HEK293 (cell line): ENCODE measurements around the gene ZNF771.

Experiments
- CTCF ChIA-PET: fragments of 350-600 bp; formaldehyde crosslinking; extraction: SDS; loops from one replicate; lab custom pipeline; 2021; ENCODE audit warnings: antibody characterized with exemption; lab: Yijun Ruan, JAX
- POLR2A ChIA-PET: fragments of 300-600 bp; formaldehyde crosslinking; extraction: SDS; loops from one replicate; lab custom pipeline; 2020; ENCODE audit warnings: antibody characterized with exemption, inconsistent platforms; lab: Yijun Ruan, JAX
- H3K27ac ChIP-seq: fragments of 200-500 bp; sonication (Bioruptor generic); 2 replicates; pipeline ENCODE4 v1.5.1; 2014; ENCODE audit warnings: low read depth, low read length, control low read depth, inconsistent platforms; ENCODE audit errors: extremely low read depth
- H3K36me3 ChIP-seq, 2 experiments: fragments of 200-500 bp in 1 of 2; sonication (Bioruptor generic) in 1 of 2; 1 replicate in 1 of 2; 2 replicates in 1 of 2; pipeline ENCODE4 v1.5.1; 2014 to 2017; ENCODE audit warnings: inconsistent platforms in 2 of 2, low read length in 2 of 2; ENCODE audit not compliant: control insufficient read depth in 2 of 2, insufficient read depth in 1 of 2
- H3K4me1 ChIP-seq: fragments of 200-500 bp; sonication (Bioruptor generic); 2 replicates; pipeline ENCODE4 v1.5.1; 2014; ENCODE audit warnings: mild to moderate bottlenecking, low read length, inconsistent platforms; ENCODE audit not compliant: control insufficient read depth, insufficient read depth
- H3K4me3 ChIP-seq: 2 replicates; pipeline ENCODE4 v1.5.1; 2011; ENCODE audit warnings: low read depth, mild to moderate bottlenecking, control low read depth, low read length, moderate library complexity
- H3K9me3 ChIP-seq: fragments of 200-500 bp; sonication (Bioruptor generic); 2 replicates; pipeline ENCODE4 v1.5.1; 2014; ENCODE audit warnings: low read depth, low read length, inconsistent platforms; ENCODE audit not compliant: control insufficient read depth, insufficient read depth
- EGR2 ChIP-seq: fragments of 450-650 bp; formaldehyde crosslinking; IDR thresholded peaks from 2 replicates; pipeline ENCODE4 v1.5.1; 2016; ENCODE audit warnings: low read depth, missing biosample characterization, missing genetic modification characterization
- GLI2 ChIP-seq: fragments of 450-650 bp; formaldehyde crosslinking; IDR thresholded peaks from 2 replicates; pipeline ENCODE4; 2017; ENCODE audit warnings: missing biosample characterization, missing genetic modification characterization, low read depth, borderline replicate concordance
- IKZF3 ChIP-seq: fragments of 450-650 bp; IDR thresholded peaks from 2 replicates; pipeline ENCODE4 v1.5.0; 2018; ENCODE audit warnings: missing biosample characterization, mild to moderate bottlenecking, missing genetic modification characterization, moderate library complexity
- SCRT2 ChIP-seq: fragments of 450-650 bp; formaldehyde crosslinking; IDR thresholded peaks from 2 replicates; pipeline ENCODE4 v1.5.1; 2016; ENCODE audit warnings: missing biosample characterization, missing genetic modification characterization
- SP2 ChIP-seq: fragments of 450-650 bp; formaldehyde crosslinking; IDR thresholded peaks from 2 replicates; pipeline ENCODE4 v1.5.1; 2016; ENCODE audit warnings: missing biosample characterization, missing genetic modification characterization
- SP7 ChIP-seq: fragments of 450-650 bp; formaldehyde crosslinking; IDR thresholded peaks from 2 replicates; pipeline ENCODE4 v1.5.1; 2016; ENCODE audit warnings: missing biosample characterization, missing genetic modification characterization
- TCF7L2 ChIP-seq: IDR thresholded peaks from 2 replicates; pipeline ENCODE4 v1.6.1; 2011; ENCODE audit warnings: low read depth, mild to moderate bottlenecking, inconsistent platforms, low read length, moderate library complexity, borderline replicate concordance
- YY1 ChIP-seq: fragments of 450-650 bp; formaldehyde crosslinking; IDR thresholded peaks from 2 replicates; pipeline ENCODE4 v1.5.1; 2018; ENCODE audit warnings: missing biosample characterization, missing genetic modification characterization
- ZBTB20 ChIP-seq: fragments of 450-650 bp; formaldehyde crosslinking; IDR thresholded peaks from 2 replicates; pipeline ENCODE4 v1.5.1; 2016; ENCODE audit warnings: missing biosample characterization, missing genetic modification characterization
- ZBTB48 ChIP-seq: fragments of 450-650 bp; formaldehyde crosslinking; IDR thresholded peaks from 2 replicates; pipeline ENCODE4 v1.5.1; 2016; ENCODE audit warnings: missing biosample characterization, missing genetic modification characterization
- ZEB2 ChIP-seq: fragments of 450-650 bp; formaldehyde crosslinking; IDR thresholded peaks from 2 replicates; pipeline ENCODE4 v1.5.1; 2016; ENCODE audit warnings: missing biosample characterization, missing genetic modification characterization
- ZFP37 ChIP-seq: fragments of 450-650 bp; formaldehyde crosslinking; IDR thresholded peaks from 2 replicates; pipeline ENCODE4 v1.5.1; 2016; ENCODE audit warnings: missing biosample characterization, missing genetic modification characterization
- ZNF114 ChIP-seq: fragments of 450-650 bp; formaldehyde crosslinking; IDR thresholded peaks from 2 replicates; pipeline ENCODE4 v1.5.0; 2017; ENCODE audit warnings: missing biosample characterization, missing genetic modification characterization
- ZNF2 ChIP-seq: fragments of 450-650 bp; formaldehyde crosslinking; IDR thresholded peaks from 2 replicates; pipeline ENCODE4 v1.5.1; 2016; ENCODE audit warnings: missing biosample characterization, missing genetic modification characterization
- ZNF23 ChIP-seq: fragments of 450-650 bp; formaldehyde crosslinking; IDR thresholded peaks from 2 replicates; pipeline ENCODE4 v1.5.1; 2016; ENCODE audit warnings: missing biosample characterization, missing genetic modification characterization, borderline replicate concordance
- ZNF248 ChIP-seq: fragments of 450-650 bp; formaldehyde crosslinking; IDR thresholded peaks from 2 replicates; pipeline ENCODE4 v1.5.1; 2017; ENCODE audit warnings: missing biosample characterization, missing genetic modification characterization
- ZNF341 ChIP-seq: fragments of 450-650 bp; formaldehyde crosslinking; IDR thresholded peaks from 2 replicates; pipeline ENCODE4; 2016; ENCODE audit warnings: low read depth, missing biosample characterization, missing genetic modification characterization
- ZNF600 ChIP-seq: fragments of 450-650 bp; formaldehyde crosslinking; IDR thresholded peaks from 2 replicates; pipeline ENCODE4 v1.5.1; 2016; ENCODE audit warnings: missing biosample characterization, missing genetic modification characterization
- ZNF629 ChIP-seq: fragments of 450-650 bp; formaldehyde crosslinking; IDR thresholded peaks from 2 replicates; pipeline ENCODE4 v1.5.1; 2017; ENCODE audit warnings: missing biosample characterization, missing genetic modification characterization
- ZNF654 ChIP-seq: fragments of 450-650 bp; formaldehyde crosslinking; IDR thresholded peaks from 2 replicates; pipeline ENCODE4 v1.5.1; 2016; ENCODE audit warnings: low read depth, missing biosample characterization, missing genetic modification characterization
- ZNF664 ChIP-seq: fragments of 450-650 bp; formaldehyde crosslinking; IDR thresholded peaks from 2 replicates; pipeline ENCODE4 v1.5.1; 2016; ENCODE audit warnings: missing biosample characterization, missing genetic modification characterization
- ZNF791 ChIP-seq: fragments of 450-650 bp; formaldehyde crosslinking; IDR thresholded peaks from 2 replicates; pipeline ENCODE4 v1.5.1; 2016; ENCODE audit warnings: missing biosample characterization, missing genetic modification characterization
- TF ChIP-seq, protein P1 (sequence below): sonication (generic); formaldehyde crosslinking; IDR thresholded peaks from 2 replicates; pipeline ENCODE4 v1.8.1; 2022; ENCODE audit warnings: mild to moderate bottlenecking, moderate library complexity, missing genetic modification reagents
- TF ChIP-seq, protein P2 (sequence below): fragments of 450-650 bp; formaldehyde crosslinking; IDR thresholded peaks from 2 replicates; pipeline ENCODE4 v1.5.1; 2016; ENCODE audit warnings: missing biosample characterization, missing genetic modification characterization, borderline replicate concordance
- TF ChIP-seq, protein P3 (sequence below): fragments of 450-650 bp; formaldehyde crosslinking; IDR thresholded peaks from 2 replicates; pipeline ENCODE4 v1.5.1; 2016; ENCODE audit warnings: missing biosample characterization, missing genetic modification characterization
- TF ChIP-seq, protein P4 (sequence below): fragments of 450-650 bp; formaldehyde crosslinking; IDR thresholded peaks from 2 replicates; pipeline ENCODE4 v1.5.1; 2016; ENCODE audit warnings: missing biosample characterization, missing genetic modification characterization

Gene ZNF771

DNA sequence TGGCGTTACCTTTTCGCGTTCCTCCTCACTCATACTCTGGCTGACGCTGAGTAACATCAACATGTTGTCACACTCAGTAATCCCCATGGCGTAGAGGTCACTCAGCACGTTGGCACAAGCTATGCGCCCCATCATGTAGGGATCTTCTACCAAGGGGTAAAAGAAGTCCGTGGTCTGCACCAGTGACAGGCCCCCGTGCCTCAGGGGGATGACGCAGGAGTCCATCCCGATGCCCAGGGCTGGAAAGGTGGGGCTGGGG lies 37.7 kb downstream of the ZNF771 start:
- Histone ChIP-seq H3K36me3 (peaks cover 0 to 22% of the 10 kb centered on the region in 2 experiments; a peak in 2 of 3 replicates), H3K4me1 (peaks cover 3% of the 10 kb centered on the region; the same call in 1 of the 2 replicates), H3K27ac (peak overlapping the region; percentile 70)
- POLR2A ChIA-PET, result interaction anchor here (0.6 to 2.0 kb wide), 9 partner anchors 15 to 165 kb away, joined by 3 to 14 read pairs (median 4); partner anchors contain the start of genes DCTPP1, ZNF689 and ZNF747
- TF ChIP-seq SCRT2 (tag by site-specific recombination), result peak; percentile 43; the same call in 1 of the 2 replicates
- peak; percentile 36; the same call in 1 of the 2 replicates for TF ChIP-seq ZNF629 (tag by site-specific recombination)
- TF ChIP-seq ZBTB48, result peak; percentile 53; the same call in 1 of the 2 replicates
- no peak for TF ChIP-seq ZFP37 (tag by site-specific recombination)
- TF ChIP-seq SP7 (tag by site-specific recombination), result no peak; the same call in 1 of the 2 replicates
- peak; percentile 69 for TF ChIP-seq ZNF600 (tag by site-specific recombination)
- TF ChIP-seq, all 188 proteins: peak for 4
- CTCF ChIA-PET, result interaction anchor here (0.6 to 2.7 kb wide), 4 partner anchors 9 to 171 kb away, joined by 3 to 7 read pairs (median 5); partner anchors contain the start of gene DCTPP1
- H3K4me3 ChIP-seq, result peak overlapping the region; percentile 79
- no peaks in the 10 kb centered on the region for H3K9me3 ChIP-seq

DNA sequence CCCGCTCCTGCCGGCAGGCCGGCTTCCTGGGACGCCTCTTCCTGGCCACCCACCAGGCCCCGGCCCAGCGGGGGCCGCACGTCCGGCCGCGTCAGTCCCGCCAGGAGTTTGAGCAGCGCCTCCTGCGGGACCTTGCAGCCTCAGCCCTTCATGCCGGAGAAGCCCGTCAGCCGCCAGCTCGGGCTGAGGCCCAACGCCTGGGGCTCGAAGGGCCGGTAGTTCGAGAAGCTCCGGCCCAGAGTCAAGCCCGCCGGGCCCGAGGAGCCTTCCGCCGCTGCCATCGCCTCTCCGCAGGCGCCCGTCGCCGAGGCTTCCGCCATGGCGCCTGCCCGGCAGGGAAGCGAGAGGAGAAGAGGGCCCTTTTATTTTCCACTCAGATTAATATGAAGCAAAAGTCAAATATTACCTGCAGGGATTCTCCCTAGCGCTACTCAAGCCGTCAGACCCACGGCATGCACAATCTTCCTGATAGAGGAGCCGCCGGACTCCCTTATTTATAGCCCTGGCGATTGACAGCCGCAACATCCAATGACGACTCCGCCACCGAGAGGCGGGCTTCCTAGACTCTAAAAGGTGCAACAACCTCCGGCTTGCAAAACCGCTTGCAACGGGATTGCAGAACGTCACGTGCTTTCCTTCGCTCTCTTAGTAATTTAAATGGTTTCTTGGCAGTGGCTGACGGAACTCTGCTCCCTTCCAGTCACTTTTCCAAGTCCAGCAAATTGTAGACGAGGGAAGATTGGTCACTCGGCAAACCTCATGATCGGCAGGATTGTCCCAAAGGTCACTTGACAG lies 38.2 kb downstream of the ZNF771 start, which contains the start of gene SEPHS2:
Gene SEPHS2 (minus strand): TSS at position 467 of the 795 bp plus-strand sequence. CDS start 147 bp downstream, at position 320.
- no peaks in the 10 kb centered on the region for H3K9me3 ChIP-seq
- POLR2A ChIA-PET, result interaction anchor here (0.6 to 2.0 kb wide), 10 partner anchors 15 to 165 kb away, joined by 3 to 14 read pairs (median 4); partner anchors contain the start of genes DCTPP1, ZNF689 and ZNF747
- peak within 1 kb of the TSS; percentile 70 for H3K27ac ChIP-seq
- CTCF ChIA-PET, result interaction anchor here (0.6 to 2.7 kb wide), 7 partner anchors 8 to 248 kb away, joined by 3 to 6 read pairs (median 3); no protein-coding TSS in a partner anchor
- H3K4me1 ChIP-seq, result peaks cover 3% of the 10 kb centered on the region; the same call in 1 of the 2 replicates
- peak within 1 kb of the TSS; percentile 79 for H3K4me3 ChIP-seq
- H3K36me3 ChIP-seq, result peaks cover 0 to 22% of the 10 kb centered on the region in 2 experiments; a peak in 2 of 3 replicates
- peak; percentile 81 for TF ChIP-seq EGR2
- peak; percentile 58 for TF ChIP-seq ZBTB20 (tag by site-specific recombination)
- TF ChIP-seq ZNF2 (tag by site-specific recombination), result peak; percentile 17; the same call in 1 of the 2 replicates
- TF ChIP-seq, protein P1, sequence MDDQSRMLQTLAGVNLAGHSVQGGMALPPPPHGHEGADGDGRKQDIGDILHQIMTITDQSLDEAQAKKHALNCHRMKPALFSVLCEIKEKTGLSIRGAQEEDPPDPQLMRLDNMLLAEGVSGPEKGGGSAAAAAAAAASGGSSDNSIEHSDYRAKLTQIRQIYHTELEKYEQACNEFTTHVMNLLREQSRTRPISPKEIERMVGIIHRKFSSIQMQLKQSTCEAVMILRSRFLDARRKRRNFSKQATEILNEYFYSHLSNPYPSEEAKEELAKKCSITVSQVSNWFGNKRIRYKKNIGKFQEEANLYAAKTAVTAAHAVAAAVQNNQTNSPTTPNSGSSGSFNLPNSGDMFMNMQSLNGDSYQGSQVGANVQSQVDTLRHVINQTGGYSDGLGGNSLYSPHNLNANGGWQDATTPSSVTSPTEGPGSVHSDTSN (CRISPR knock-in tag), result 0 out of 2 replicates have a peak, but pooled peaks have one; percentile 71
- TF ChIP-seq, protein P2, sequence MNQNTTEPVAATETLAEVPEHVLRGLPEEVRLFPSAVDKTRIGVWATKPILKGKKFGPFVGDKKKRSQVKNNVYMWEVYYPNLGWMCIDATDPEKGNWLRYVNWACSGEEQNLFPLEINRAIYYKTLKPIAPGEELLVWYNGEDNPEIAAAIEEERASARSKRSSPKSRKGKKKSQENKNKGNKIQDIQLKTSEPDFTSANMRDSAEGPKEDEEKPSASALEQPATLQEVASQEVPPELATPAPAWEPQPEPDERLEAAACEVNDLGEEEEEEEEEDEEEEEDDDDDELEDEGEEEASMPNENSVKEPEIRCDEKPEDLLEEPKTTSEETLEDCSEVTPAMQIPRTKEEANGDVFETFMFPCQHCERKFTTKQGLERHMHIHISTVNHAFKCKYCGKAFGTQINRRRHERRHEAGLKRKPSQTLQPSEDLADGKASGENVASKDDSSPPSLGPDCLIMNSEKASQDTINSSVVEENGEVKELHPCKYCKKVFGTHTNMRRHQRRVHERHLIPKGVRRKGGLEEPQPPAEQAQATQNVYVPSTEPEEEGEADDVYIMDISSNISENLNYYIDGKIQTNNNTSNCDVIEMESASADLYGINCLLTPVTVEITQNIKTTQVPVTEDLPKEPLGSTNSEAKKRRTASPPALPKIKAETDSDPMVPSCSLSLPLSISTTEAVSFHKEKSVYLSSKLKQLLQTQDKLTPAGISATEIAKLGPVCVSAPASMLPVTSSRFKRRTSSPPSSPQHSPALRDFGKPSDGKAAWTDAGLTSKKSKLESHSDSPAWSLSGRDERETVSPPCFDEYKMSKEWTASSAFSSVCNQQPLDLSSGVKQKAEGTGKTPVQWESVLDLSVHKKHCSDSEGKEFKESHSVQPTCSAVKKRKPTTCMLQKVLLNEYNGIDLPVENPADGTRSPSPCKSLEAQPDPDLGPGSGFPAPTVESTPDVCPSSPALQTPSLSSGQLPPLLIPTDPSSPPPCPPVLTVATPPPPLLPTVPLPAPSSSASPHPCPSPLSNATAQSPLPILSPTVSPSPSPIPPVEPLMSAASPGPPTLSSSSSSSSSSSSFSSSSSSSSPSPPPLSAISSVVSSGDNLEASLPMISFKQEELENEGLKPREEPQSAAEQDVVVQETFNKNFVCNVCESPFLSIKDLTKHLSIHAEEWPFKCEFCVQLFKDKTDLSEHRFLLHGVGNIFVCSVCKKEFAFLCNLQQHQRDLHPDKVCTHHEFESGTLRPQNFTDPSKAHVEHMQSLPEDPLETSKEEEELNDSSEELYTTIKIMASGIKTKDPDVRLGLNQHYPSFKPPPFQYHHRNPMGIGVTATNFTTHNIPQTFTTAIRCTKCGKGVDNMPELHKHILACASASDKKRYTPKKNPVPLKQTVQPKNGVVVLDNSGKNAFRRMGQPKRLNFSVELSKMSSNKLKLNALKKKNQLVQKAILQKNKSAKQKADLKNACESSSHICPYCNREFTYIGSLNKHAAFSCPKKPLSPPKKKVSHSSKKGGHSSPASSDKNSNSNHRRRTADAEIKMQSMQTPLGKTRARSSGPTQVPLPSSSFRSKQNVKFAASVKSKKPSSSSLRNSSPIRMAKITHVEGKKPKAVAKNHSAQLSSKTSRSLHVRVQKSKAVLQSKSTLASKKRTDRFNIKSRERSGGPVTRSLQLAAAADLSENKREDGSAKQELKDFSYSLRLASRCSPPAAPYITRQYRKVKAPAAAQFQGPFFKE, result no peak
- TF ChIP-seq SP2 (tag by site-specific recombination), result peak; percentile 89
- no peak for TF ChIP-seq GLI2
- no peak for TF ChIP-seq ZFP37 (tag by site-specific recombination)
- TF ChIP-seq ZNF23 (tag by site-specific recombination), result no peak
- TF ChIP-seq, protein P3, sequence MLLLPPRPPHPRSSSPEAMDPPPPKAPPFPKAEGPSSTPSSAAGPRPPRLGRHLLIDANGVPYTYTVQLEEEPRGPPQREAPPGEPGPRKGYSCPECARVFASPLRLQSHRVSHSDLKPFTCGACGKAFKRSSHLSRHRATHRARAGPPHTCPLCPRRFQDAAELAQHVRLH, result no peak
- TF ChIP-seq ZNF791 (tag by site-specific recombination), result no peak
- TF ChIP-seq ZNF654, result no peak
- TF ChIP-seq TCF7L2, result no peak
- TF ChIP-seq ZNF114 (tag by site-specific recombination), result peak; percentile 99
- peak; percentile 65 for TF ChIP-seq ZEB2 (tag by site-specific recombination)
- TF ChIP-seq IKZF3 (tag by site-specific recombination), result peak; percentile 93
- peak; percentile 72 for TF ChIP-seq YY1 (tag by site-specific recombination)
- peak; percentile 99 for TF ChIP-seq ZNF664 (tag by site-specific recombination)
- TF ChIP-seq, protein P4, sequence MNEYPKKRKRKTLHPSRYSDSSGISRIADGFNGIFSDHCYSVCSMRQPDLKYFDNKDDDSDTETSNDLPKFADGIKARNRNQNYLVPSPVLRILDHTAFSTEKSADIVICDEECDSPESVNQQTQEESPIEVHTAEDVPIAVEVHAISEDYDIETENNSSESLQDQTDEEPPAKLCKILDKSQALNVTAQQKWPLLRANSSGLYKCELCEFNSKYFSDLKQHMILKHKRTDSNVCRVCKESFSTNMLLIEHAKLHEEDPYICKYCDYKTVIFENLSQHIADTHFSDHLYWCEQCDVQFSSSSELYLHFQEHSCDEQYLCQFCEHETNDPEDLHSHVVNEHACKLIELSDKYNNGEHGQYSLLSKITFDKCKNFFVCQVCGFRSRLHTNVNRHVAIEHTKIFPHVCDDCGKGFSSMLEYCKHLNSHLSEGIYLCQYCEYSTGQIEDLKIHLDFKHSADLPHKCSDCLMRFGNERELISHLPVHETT, result peak; percentile 29; the same call in 1 of the 2 replicates
- no peak for TF ChIP-seq ZNF341 (tag by site-specific recombination)
- no peak for TF ChIP-seq ZNF248 (tag by site-specific recombination)
